Esophagus muscularis mucosa (tissue), 4 donors: ENCODE measurements around the gene PHKA2. TPM values are rescaled to one million over a fixed set of nuclear protein-coding genes. Genes with fewer than 3 reads are reported as not detected.

Source experiments
- DNase-seq: peaks from one replicate; pipeline ENCODE4 v3.0.0-alpha.2; 2017; ENCODE audit errors: extremely low spot score
- H3K27ac ChIP-seq, 4 donors: fragments of 200-600 bp; sonication (generic); replicated peaks in 1 of 4; 1 replicate in 3 of 4; 2 replicates in 1 of 4; pipeline ENCODE4 v1.5.1; 2016 to 2019; ENCODE audit warnings: mild to moderate bottlenecking in 1 of 4
- H3K27me3 ChIP-seq, 4 donors: fragments of 200-600 bp; sonication (generic); one replicate each; pipeline versions ENCODE4 v1.5.1 to v1.6.0; 2016 to 2019
- H3K36me3 ChIP-seq, 4 donors: fragments of 200-600 bp; sonication (generic); one replicate each; pipeline ENCODE4 v1.5.1; 2016 to 2019
- H3K4me1 ChIP-seq, 4 donors: fragments of 200-600 bp; sonication (generic); one replicate each; pipeline ENCODE4 v1.5.1; 2016 to 2019
- H3K4me3 ChIP-seq, 4 donors: fragments of 200-600 bp; sonication (generic); 1 replicate in 2 of 4; 2 replicates in 2 of 4; pipeline ENCODE4 v1.5.1; 2016 to 2019; ENCODE audit warnings: mild to moderate bottlenecking in 4 of 4, moderate library complexity in 1 of 4
- H3K9me3 ChIP-seq, 4 donors: fragments of 200-600 bp; sonication (generic); 1 replicate in 3 of 4; 2 replicates in 1 of 4; pipeline ENCODE4 v1.5.1; 2016 to 2019
- CTCF ChIP-seq, 3 experiments: fragments of 200-600 bp in 2 of 3; fragments of 450-650 bp in 1 of 3; sonication (generic) in 2 of 3; IDR thresholded peaks; one replicate each; pipeline ENCODE4 v1.5.1; 2017 to 2019; ENCODE audit warnings: antibody characterized with exemption in 3 of 3, mild to moderate bottlenecking in 2 of 3, moderate library complexity in 1 of 3
- EP300 ChIP-seq: sonication (generic); formaldehyde crosslinking; IDR thresholded peaks from one replicate; pipeline ENCODE4 v1.6.1; 2017; ENCODE audit warnings: antibody characterized with exemption
- POLR2A ChIP-seq: fragments of 450-650 bp; IDR thresholded peaks from one replicate; pipeline ENCODE4 v1.6.1; 2017; ENCODE audit warnings: antibody characterized with exemption, moderate library complexity, mild to moderate bottlenecking, low read depth
- POLR2AphosphoS5 ChIP-seq, 2 donors: sonication (generic); formaldehyde crosslinking; IDR thresholded peaks; one replicate each; pipeline ENCODE4 v1.6.1; 2017; ENCODE audit warnings: antibody characterized with exemption in 2 of 2
- WGBS: methylation state at CpG from one replicate; pipeline ENCODE4 v1.1.5; 2018; 5-methylcytosine and 5-hydroxymethylcytosine counted together
- intact Hi-C: fragments of 100-400 bp; cut with DNase I; formaldehyde crosslinking; loops from one replicate; pipeline ENCODE4 v1.15.1; 2023
- total RNA-seq, 4 donors: library from RNA; depleted of rRNA; stranded (reverse); fragments of >200 nt; gene quantifications; one replicate each; pipeline versions ENCODE4 v1.1.0 to v1.2.1, GENCODE V29; 2016

PHKA2 gene
- total RNA-seq, 4 donors from 2014 or later: 9.8 to 20.7 (median 15.4) TPM

GRCh38 chrX:18874560-18875255 is 109.2 kb downstream of the PHKA2 start:
- WGBS: 88% methylated on average over 23 of the region's 27 CpGs
- intact Hi-C loops: no loop called here

GRCh38 chrX:18873836-18874235 is 110.1 kb downstream of the PHKA2 start:
- H3K9me3 ChIP-seq: no peaks in the 10 kb centered on the region
- peak overlapping the region in 1 of 4 donors; percentile 59 for H3K27ac ChIP-seq
- intact Hi-C loops: no loop called here
- TF ChIP-seq POLR2AphosphoS5 (IDR thresholded peaks at IDR 0.05) (no peak), CTCF (IDR thresholded peaks at IDR 0.05) (no peak), EP300 (no peak), POLR2A (no peak)
- H3K36me3 ChIP-seq: no peaks in the 10 kb centered on the region
- no peak overlapping the region for H3K4me3 ChIP-seq
- 91% methylated on average over 12 of the region's 12 CpGs for WGBS
- no peaks in the 10 kb centered on the region for H3K27me3 ChIP-seq
- no peak for DNase-seq
- peaks cover 21 to 30% (median 26%) of the 10 kb centered on the region in 4 donors for H3K4me1 ChIP-seq

More at GRCh38 chrX:18874560-18875255, 109.2 kb downstream of the PHKA2 start:
- Histone ChIP-seq H3K4me1 (peaks cover 21 to 30% (median 26%) of the 10 kb centered on the region in 4 donors), H3K4me3 (no peak overlapping the region), H3K36me3 (no peaks in the 10 kb centered on the region), H3K27ac (no peak overlapping the region), H3K27me3 (no peaks in the 10 kb centered on the region), H3K9me3 (no peaks in the 10 kb centered on the region)
- TF ChIP-seq CTCF (IDR thresholded peaks at IDR 0.05) (no peak), POLR2A (no peak), EP300 (no peak), POLR2AphosphoS5 (IDR thresholded peaks at IDR 0.05) (no peak)
- no peak for DNase-seq

- Histone ChIP-seq H3K4me3 (peak overlapping the region in 2 of 4 donors; percentile 16 to 17), H3K9me3 (no peaks in the 10 kb centered on the region), H3K4me1 (peaks cover 21 to 30% (median 26%) of the 10 kb centered on the region in 4 donors), H3K36me3 (no peaks in the 10 kb centered on the region), H3K27ac (peak overlapping the region; percentile 59 to 71 (median 60)), H3K27me3 (no peaks in the 10 kb centered on the region)
- intact Hi-C loops: no loop called here
- WGBS: 64% methylated on average over 27 of the region's 27 CpGs
- TF ChIP-seq POLR2AphosphoS5 (IDR thresholded peaks at IDR 0.05): peak; percentile 24 to 57
- TF ChIP-seq EP300: no peak
- no peak for DNase-seq
Observed at GRCh38 chrX:18873189-18873791, 110.6 kb downstream of the PHKA2 start.

- H3K4me3 ChIP-seq: no peak overlapping the region
- WGBS: 93% methylated on average over 8 of the region's 8 CpGs
- no peaks in the 10 kb centered on the region for H3K27me3 ChIP-seq
- intact Hi-C loops: no loop called here
- H3K9me3 ChIP-seq: no peaks in the 10 kb centered on the region
- DNase-seq: no peak
- no peaks in the 10 kb centered on the region for H3K36me3 ChIP-seq
- peaks cover 21 to 30% (median 26%) of the 10 kb centered on the region in 4 donors for H3K4me1 ChIP-seq
- no peak for TF ChIP-seq CTCF (IDR thresholded peaks at IDR 0.05)
- no peak for TF ChIP-seq POLR2AphosphoS5 (IDR thresholded peaks at IDR 0.05)
- TF ChIP-seq EP300: no peak
- no peak for TF ChIP-seq POLR2A
- H3K27ac ChIP-seq: peak overlapping the region; percentile 59 to 71 (median 60)
Observed at GRCh38 chrX:18872621-18873020, 111.3 kb downstream of the PHKA2 start.

- no peak for DNase-seq
- no peaks in the 10 kb centered on the region for H3K27me3 ChIP-seq
- 73% methylated on average over 8 of the region's 12 CpGs for WGBS
- peaks cover 21 to 30% (median 26%) of the 10 kb centered on the region in 4 donors for H3K4me1 ChIP-seq
- no peaks in the 10 kb centered on the region for H3K9me3 ChIP-seq
- no peaks in the 10 kb centered on the region for H3K36me3 ChIP-seq
- H3K4me3 ChIP-seq: no peak overlapping the region
- intact Hi-C loops: no loop called here
- no peak for TF ChIP-seq CTCF (IDR thresholded peaks at IDR 0.05)
- no peak for TF ChIP-seq POLR2AphosphoS5 (IDR thresholded peaks at IDR 0.05)
- TF ChIP-seq EP300: no peak
- no peak for TF ChIP-seq POLR2A
- H3K27ac ChIP-seq: peak overlapping the region in 2 of 4 donors; percentile 30 to 34
Observed at GRCh38 chrX:18871970-18872369, 111.9 kb downstream of the PHKA2 start.
